ENCODE data around the gene DAB1.

The DAB1 gene

DNA sequence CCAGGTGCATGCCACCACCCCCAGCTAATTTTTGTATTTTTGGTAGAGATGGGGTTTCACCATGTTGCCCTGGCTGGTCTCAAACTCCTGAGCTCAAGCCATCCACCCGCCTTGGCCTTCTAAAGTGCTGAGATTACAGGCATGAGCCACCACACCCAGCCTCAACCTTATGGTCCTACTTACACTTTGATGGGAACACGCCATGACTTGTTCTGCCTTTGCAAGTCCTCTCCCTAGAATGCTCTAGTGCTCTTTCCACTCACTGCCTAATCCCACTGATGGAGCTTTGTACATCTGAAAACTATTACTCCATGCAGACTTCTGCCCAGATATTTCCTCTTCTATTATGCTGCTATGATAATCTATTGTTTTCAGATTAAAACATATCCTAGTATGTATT is 174.3 kb downstream of the DAB1 start:
- Histone ChIP-seq H3K4me3 (replicated peaks; ENCODE audit: insufficient read depth, low read length) (no peak overlapping the region), H3K27ac (replicated peaks) (no peak overlapping the region), H3K27me3 (ENCODE audit: insufficient read depth, poor library complexity, severe bottlenecking) (no peaks in the 10 kb centered on the region)
- TF ChIP-seq SPI1 (IDR thresholded peaks at IDR 0.05; ENCODE audit: borderline replicate concordance, low read depth) (no peak), GABPA (IDR thresholded peaks at IDR 0.05; ENCODE audit: low read depth) (no peak), POLR2AphosphoS5 (IDR thresholded peaks at IDR 0.05; ENCODE audit: low read depth) (no peak)
- TF ChIP-seq, protein P1, sequence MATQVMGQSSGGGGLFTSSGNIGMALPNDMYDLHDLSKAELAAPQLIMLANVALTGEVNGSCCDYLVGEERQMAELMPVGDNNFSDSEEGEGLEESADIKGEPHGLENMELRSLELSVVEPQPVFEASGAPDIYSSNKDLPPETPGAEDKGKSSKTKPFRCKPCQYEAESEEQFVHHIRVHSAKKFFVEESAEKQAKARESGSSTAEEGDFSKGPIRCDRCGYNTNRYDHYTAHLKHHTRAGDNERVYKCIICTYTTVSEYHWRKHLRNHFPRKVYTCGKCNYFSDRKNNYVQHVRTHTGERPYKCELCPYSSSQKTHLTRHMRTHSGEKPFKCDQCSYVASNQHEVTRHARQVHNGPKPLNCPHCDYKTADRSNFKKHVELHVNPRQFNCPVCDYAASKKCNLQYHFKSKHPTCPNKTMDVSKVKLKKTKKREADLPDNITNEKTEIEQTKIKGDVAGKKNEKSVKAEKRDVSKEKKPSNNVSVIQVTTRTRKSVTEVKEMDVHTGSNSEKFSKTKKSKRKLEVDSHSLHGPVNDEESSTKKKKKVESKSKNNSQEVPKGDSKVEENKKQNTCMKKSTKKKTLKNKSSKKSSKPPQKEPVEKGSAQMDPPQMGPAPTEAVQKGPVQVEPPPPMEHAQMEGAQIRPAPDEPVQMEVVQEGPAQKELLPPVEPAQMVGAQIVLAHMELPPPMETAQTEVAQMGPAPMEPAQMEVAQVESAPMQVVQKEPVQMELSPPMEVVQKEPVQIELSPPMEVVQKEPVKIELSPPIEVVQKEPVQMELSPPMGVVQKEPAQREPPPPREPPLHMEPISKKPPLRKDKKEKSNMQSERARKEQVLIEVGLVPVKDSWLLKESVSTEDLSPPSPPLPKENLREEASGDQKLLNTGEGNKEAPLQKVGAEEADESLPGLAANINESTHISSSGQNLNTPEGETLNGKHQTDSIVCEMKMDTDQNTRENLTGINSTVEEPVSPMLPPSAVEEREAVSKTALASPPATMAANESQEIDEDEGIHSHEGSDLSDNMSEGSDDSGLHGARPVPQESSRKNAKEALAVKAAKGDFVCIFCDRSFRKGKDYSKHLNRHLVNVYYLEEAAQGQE (IDR thresholded peaks at IDR 0.05; ENCODE audit: insufficient replicate concordance, low read depth), result no peak
- TF ChIP-seq, protein P2, sequence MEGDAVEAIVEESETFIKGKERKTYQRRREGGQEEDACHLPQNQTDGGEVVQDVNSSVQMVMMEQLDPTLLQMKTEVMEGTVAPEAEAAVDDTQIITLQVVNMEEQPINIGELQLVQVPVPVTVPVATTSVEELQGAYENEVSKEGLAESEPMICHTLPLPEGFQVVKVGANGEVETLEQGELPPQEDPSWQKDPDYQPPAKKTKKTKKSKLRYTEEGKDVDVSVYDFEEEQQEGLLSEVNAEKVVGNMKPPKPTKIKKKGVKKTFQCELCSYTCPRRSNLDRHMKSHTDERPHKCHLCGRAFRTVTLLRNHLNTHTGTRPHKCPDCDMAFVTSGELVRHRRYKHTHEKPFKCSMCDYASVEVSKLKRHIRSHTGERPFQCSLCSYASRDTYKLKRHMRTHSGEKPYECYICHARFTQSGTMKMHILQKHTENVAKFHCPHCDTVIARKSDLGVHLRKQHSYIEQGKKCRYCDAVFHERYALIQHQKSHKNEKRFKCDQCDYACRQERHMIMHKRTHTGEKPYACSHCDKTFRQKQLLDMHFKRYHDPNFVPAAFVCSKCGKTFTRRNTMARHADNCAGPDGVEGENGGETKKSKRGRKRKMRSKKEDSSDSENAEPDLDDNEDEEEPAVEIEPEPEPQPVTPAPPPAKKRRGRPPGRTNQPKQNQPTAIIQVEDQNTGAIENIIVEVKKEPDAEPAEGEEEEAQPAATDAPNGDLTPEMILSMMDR (IDR thresholded peaks at IDR 0.05; ENCODE audit: insufficient read depth, low read length), result no peak
- DNase-seq (ENCODE audit: low read depth in 1 of 2, low spot score in 1 of 2), result no peak

DNA sequence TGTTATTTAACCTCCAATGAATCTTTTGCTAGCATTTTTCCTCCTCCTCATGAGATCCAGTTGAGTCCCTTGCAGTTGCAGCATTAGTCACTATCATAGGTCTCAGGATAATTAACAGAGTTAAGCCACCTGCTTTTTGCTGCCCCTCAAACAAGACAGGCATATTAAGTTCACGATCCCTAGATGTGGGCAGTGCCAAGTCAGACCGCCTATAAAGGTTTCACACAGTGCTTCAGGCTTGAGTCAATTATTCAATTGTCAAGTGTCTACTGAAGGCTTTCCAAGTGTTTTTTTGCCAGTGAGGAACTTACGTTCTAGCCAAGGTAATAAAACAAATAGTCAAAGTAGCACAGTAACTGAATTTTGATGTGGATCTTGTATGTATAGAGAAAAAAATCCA is 175.0 kb downstream of the DAB1 start:
- Histone ChIP-seq H3K4me3 (replicated peaks; ENCODE audit: insufficient read depth, low read length) (no peak overlapping the region), H3K27me3 (ENCODE audit: insufficient read depth, poor library complexity, severe bottlenecking) (no peaks in the 10 kb centered on the region), H3K27ac (replicated peaks) (no peak overlapping the region)
- TF ChIP-seq GABPA (IDR thresholded peaks at IDR 0.05; ENCODE audit: low read depth) (no peak), POLR2AphosphoS5 (IDR thresholded peaks at IDR 0.05; ENCODE audit: low read depth) (no peak), SPI1 (IDR thresholded peaks at IDR 0.05; ENCODE audit: borderline replicate concordance, low read depth) (no peak)
- TF ChIP-seq, protein P2 (IDR thresholded peaks at IDR 0.05; ENCODE audit: insufficient read depth, low read length), result no peak
- TF ChIP-seq, protein P1 (IDR thresholded peaks at IDR 0.05; ENCODE audit: insufficient replicate concordance, low read depth), result no peak
- DNase-seq (ENCODE audit: low read depth in 1 of 2, low spot score in 1 of 2), result no peak

DNA sequence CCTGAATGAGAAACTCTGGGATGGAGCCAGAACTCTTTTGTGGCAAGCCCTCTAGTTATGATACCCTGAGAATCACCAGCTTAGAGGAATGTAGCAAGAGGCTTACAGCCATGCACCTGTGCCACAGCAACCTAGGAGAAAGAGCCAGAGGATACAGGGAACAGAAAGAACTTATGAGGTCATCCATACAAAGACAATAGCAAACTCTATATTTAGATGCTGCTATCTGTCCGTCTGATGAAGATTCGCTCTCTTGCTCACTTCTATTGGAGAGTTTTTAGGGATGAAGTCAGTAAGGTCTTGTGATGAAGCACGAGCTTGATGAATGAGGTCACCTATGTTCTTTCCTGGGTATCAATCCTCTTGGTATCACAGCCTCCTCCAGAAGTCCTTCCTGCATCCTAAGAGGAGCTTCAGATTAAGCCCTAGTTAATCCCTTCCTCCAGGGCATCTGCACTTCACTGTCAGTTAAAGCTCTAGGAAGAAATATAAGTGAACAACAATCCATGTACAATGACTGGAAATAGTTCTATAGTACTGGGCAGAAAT is 185.6 kb downstream of the DAB1 start:
- H3K4me3 ChIP-seq (replicated peaks; ENCODE audit: insufficient read depth, low read length), result no peak overlapping the region
- DNase-seq (ENCODE audit: low read depth in 1 of 2, low spot score in 1 of 2), result no peak
- no peak for TF ChIP-seq SPI1 (IDR thresholded peaks at IDR 0.05; ENCODE audit: borderline replicate concordance, low read depth)
- TF ChIP-seq, protein P1 (IDR thresholded peaks at IDR 0.05; ENCODE audit: insufficient replicate concordance, low read depth), result no peak
- no peak for TF ChIP-seq GABPA (IDR thresholded peaks at IDR 0.05; ENCODE audit: low read depth)
- TF ChIP-seq POLR2AphosphoS5 (IDR thresholded peaks at IDR 0.05; ENCODE audit: low read depth), result no peak
- TF ChIP-seq, protein P2 (IDR thresholded peaks at IDR 0.05; ENCODE audit: insufficient read depth, low read length), result no peak
- H3K27me3 ChIP-seq (ENCODE audit: insufficient read depth, poor library complexity, severe bottlenecking), result peaks cover 4% of the 10 kb centered on the region
- no peak overlapping the region for H3K27ac ChIP-seq (replicated peaks)

All from HL-60 (cell line).